Lung (tissue), 12 donors: Measurements from ENCODE around the gene LGALS13. TPM values are rescaled to one million over a fixed set of nuclear protein-coding genes. Genes with fewer than 3 reads are reported as not detected.
"Not testable (repeated sequence)": the region's sequence is repeated elsewhere in the genome, so short reads cannot be mapped to it uniquely, and the experiment has no call there.

ENCODE experiments used
- ATAC-seq: fragments of 200-7000 bp; cut with Tn5 transposase; one replicate; pipeline ENCODE4 v1.9.1; 2020; ENCODE audit warnings: moderate number of reproducible peaks; ENCODE audit not compliant: insufficient read depth, low FRiP score
- DNase-seq, 3 donors: peaks; one replicate each; pipeline ENCODE4 v3.0.0-alpha.2; 2013 to 2017
- H3K27ac ChIP-seq, 2 donors: one replicate each; pipeline ENCODE4 v1.5.1; 2013; ENCODE audit warnings: mild to moderate bottlenecking in 2 of 2, moderate library complexity in 2 of 2, control low read depth in 1 of 2, inconsistent platforms in 1 of 2, low read depth in 1 of 2, low read length in 1 of 2
- H3K27me3 ChIP-seq, 3 donors: one replicate each; pipeline ENCODE4 v1.5.1; 2013; ENCODE audit warnings: low read length in 2 of 3; ENCODE audit not compliant: control insufficient read depth in 3 of 3, insufficient read depth in 3 of 3
- H3K36me3 ChIP-seq, 4 donors: one replicate each; pipeline ENCODE4 v1.5.1; 2013; ENCODE audit warnings: low read length in 4 of 4, mild to moderate bottlenecking in 1 of 4, moderate library complexity in 1 of 4; ENCODE audit not compliant: control insufficient read depth in 4 of 4, insufficient read depth in 4 of 4
- H3K4me1 ChIP-seq, 5 donors: one replicate each; pipeline ENCODE4 v1.5.1; 2013; ENCODE audit warnings: low read length in 5 of 5, mild to moderate bottlenecking in 2 of 5, moderate library complexity in 1 of 5; ENCODE audit not compliant: control insufficient read depth in 5 of 5, insufficient read depth in 5 of 5
- H3K4me3 ChIP-seq: one replicate; pipeline ENCODE4 v1.5.1; 2013; ENCODE audit warnings: mild to moderate bottlenecking, control low read depth, moderate library complexity
- H3K9ac ChIP-seq, 2 donors: one replicate each; pipeline ENCODE4 v1.5.1; 2013; ENCODE audit warnings: low read length in 2 of 2, control low read depth in 1 of 2; ENCODE audit not compliant: insufficient read depth in 1 of 2
- H3K9me3 ChIP-seq, 4 donors: one replicate each; pipeline ENCODE4 v1.5.1; 2013; ENCODE audit warnings: low read length in 3 of 4, mild to moderate bottlenecking in 1 of 4, moderate library complexity in 1 of 4; ENCODE audit not compliant: control insufficient read depth in 4 of 4, insufficient read depth in 3 of 4
- WGBS, 2 donors: extraction: QIAGEN DNeasy Blood & Tissue Kit; methylation state at CpG; one replicate each; pipeline ENCODE4 v1.1.7; 2013; 5-methylcytosine and 5-hydroxymethylcytosine counted together
- polyA plus RNA-seq, 2 donors: library from polyadenylated mRNA; stranded (reverse); fragments of 200-250 nt; gene quantifications; one replicate each; pipeline ENCODE4 v1.2.1, GENCODE V29; 2013
- total RNA-seq, 2 donors: library from RNA; depleted of rRNA in 1 of 2; stranded (reverse); fragments of >200 nt in 1 of 2; gene quantifications; one replicate each; pipeline ENCODE4 v1.2.1, GENCODE V29; 2014 to 2021
- TF ChIP-seq, protein P1 (sequence below): IDR thresholded peaks from 2 replicates; pipeline ENCODE4 v1.5.1; 2012; ENCODE audit warnings: mild to moderate bottlenecking; ENCODE audit errors: control extremely low read depth, extremely low read depth
- donor health status: control.
- donor health status: control.
- donor health status: Bipolar disorder and iron deficiency.
- donor health status: healthy.
- donor health status: DM: yes; HTN: yes; CAD: no.

LGALS13 gene
- total and polyA plus RNA-seq, 4 donors, result not detected

DNA sequence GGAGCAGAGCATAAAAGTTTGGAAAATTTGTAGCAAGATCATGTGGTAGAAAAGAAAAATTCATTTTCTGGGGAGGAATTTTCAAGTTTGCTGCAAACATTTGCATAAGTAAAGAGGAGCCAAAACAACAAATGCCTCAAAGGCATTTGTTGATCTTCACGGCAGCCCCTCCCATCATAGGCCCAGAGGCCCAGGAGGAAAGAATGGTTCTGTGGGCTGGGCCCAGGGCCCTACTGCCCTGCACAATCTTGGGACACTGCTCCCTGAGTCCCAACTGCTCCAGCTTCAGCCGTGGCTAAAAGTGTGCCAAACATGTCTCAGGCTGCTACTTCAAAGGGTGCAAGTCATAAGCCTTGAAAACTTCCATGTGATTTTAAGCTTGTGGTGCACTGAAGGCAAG lies 11.3 kb downstream of the LGALS13 start:
- H3K9ac ChIP-seq, result no peak overlapping the region
- 74 to 79% methylated on average over 2 of the region's 2 CpGs for WGBS, 2 donors
- no peak for DNase-seq
- ATAC-seq, result no peak
- H3K36me3 ChIP-seq, result peaks cover 0 to 2% (median 0%) of the 10 kb centered on the region in 4 donors
- H3K4me3 ChIP-seq, result no peak overlapping the region
- peaks cover 0 to 5% (median 2%) of the 10 kb centered on the region in 4 donors for H3K9me3 ChIP-seq
- H3K27me3 ChIP-seq, result no peaks in the 10 kb centered on the region
- H3K4me1 ChIP-seq, result no peaks in the 10 kb centered on the region
- H3K27ac ChIP-seq, result no peak overlapping the region
- TF ChIP-seq, protein P1, sequence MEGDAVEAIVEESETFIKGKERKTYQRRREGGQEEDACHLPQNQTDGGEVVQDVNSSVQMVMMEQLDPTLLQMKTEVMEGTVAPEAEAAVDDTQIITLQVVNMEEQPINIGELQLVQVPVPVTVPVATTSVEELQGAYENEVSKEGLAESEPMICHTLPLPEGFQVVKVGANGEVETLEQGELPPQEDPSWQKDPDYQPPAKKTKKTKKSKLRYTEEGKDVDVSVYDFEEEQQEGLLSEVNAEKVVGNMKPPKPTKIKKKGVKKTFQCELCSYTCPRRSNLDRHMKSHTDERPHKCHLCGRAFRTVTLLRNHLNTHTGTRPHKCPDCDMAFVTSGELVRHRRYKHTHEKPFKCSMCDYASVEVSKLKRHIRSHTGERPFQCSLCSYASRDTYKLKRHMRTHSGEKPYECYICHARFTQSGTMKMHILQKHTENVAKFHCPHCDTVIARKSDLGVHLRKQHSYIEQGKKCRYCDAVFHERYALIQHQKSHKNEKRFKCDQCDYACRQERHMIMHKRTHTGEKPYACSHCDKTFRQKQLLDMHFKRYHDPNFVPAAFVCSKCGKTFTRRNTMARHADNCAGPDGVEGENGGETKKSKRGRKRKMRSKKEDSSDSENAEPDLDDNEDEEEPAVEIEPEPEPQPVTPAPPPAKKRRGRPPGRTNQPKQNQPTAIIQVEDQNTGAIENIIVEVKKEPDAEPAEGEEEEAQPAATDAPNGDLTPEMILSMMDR, result no peak

GRCh38 chr19:39617745-39618144 lies 15.4 kb downstream of the LGALS13 start:
- H3K9ac ChIP-seq, result no peak overlapping the region
- TF ChIP-seq, protein P1, result no peak
- peaks cover 0 to 2% (median 0%) of the 10 kb centered on the region in 4 donors for H3K36me3 ChIP-seq
- ATAC-seq, result no peak
- no peak for DNase-seq
- no peak overlapping the region for H3K4me3 ChIP-seq
- 53 to 57% methylated on average over 1 of the region's 1 CpG for WGBS, 2 donors
- no peaks in the 10 kb centered on the region for H3K4me1 ChIP-seq
- H3K27ac ChIP-seq, result no peak overlapping the region
- no peaks in the 10 kb centered on the region for H3K27me3 ChIP-seq
- H3K9me3 ChIP-seq, result peaks cover 0 to 3% (median 0%) of the 10 kb centered on the region in 4 donors

DNA sequence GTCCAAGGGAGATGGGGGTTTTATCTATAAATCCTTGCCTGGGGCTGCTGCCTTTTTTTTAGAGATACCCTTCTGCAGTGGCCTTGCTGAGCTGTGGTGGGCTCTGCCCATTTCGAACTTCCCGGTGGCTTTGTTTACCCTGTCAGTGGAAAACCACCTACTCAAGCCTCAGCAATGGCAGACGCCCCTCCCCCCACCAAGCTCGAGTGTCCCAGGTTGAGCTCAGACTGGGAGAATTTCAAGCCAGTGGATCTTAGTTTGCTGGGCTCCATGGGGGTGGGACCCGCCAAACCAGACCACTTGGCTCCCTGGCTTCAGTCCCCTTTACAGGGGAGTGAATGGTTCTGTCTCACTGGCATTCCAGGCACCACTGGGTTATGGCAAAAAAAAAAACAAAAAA lies 21.6 kb downstream of the LGALS13 start:
- no peaks in the 10 kb centered on the region for H3K27me3 ChIP-seq
- ATAC-seq (no peak), DNase-seq (no peak)
- H3K27ac ChIP-seq, result no peak overlapping the region
- H3K9ac ChIP-seq, result no peak overlapping the region
- H3K9me3 ChIP-seq, result no peaks in the 10 kb centered on the region
- H3K36me3 ChIP-seq, result no peaks in the 10 kb centered on the region
- WGBS, 2 donors, result 20 to 25% methylated on average over 5 of the region's 5 CpGs
- H3K4me3 ChIP-seq, result no peak overlapping the region
- no peaks in the 10 kb centered on the region for H3K4me1 ChIP-seq
- TF ChIP-seq, protein P1, result no peak

GRCh38 chr19:39627631-39628030 lies 25.3 kb downstream of the LGALS13 start:
- H3K27ac ChIP-seq, H3K36me3 ChIP-seq, H3K4me3 ChIP-seq, H3K4me1 ChIP-seq, H3K9me3 ChIP-seq, ATAC-seq, DNase-seq, H3K27me3 ChIP-seq, H3K9ac ChIP-seq: not testable (repeated sequence)
- 55 to 61% methylated on average over 2 of the region's 2 CpGs for WGBS, 2 donors
